HG02852 (cell line): ENCODE measurements around the gene SIRPA.

Experiments used
- ATAC-seq: cut with Tn5 transposase; IDR thresholded peaks from one replicate; pipeline ENCODE4 v1.9.1; 2021; ENCODE audit warnings: mild to moderate bottlenecking, moderate library complexity; ENCODE audit not compliant: unreplicated experiment

SIRPA gene

GRCh38 chr20:1979106-1979778, 84.0 kb downstream of the SIRPA start:
- no peak for ATAC-seq

- no peak for ATAC-seq
These were observed 87.5 kb downstream of the SIRPA start for GRCh38 chr20:1982686-1983085.

- ATAC-seq = no peak
These were observed 88.1 kb downstream of the SIRPA start for GRCh38 chr20:1983301-1983700.

- ATAC-seq = no peak
These were observed 92.6 kb downstream of the SIRPA start for GRCh38 chr20:1987826-1988225.
